T follicular helper cell (primary cell): ENCODE results near the gene NT5C1A.
A peak's percentile ranks its signal among the peaks of the same experiment; 100 is the strongest.

ENCODE experiments used
- DNase-seq: peaks from one replicate; pipeline ENCODE4 v3.0.0-alpha.2; 2020; ENCODE audit warnings: low read depth

The NT5C1A gene

DNA sequence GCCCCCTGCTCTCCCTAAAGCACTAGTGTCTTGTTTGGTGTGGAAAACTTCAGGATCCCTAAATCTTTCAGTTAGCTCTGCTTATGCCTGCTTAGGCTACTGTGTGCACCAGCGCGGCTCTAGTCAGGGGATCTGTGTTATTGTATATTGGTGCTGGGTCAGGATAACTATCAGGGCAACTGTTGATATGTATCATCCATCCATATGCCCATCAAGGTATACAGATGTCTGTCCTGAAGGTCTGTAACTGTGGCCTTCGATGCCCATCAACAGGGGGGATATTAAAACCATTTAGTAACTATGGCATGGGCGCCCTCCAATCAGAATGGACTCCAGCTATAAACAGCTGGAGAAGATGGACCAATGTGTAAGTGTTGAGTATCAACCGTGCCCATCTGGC, 12.4 kb downstream of the NT5C1A start:
- no peak for DNase-seq

DNA sequence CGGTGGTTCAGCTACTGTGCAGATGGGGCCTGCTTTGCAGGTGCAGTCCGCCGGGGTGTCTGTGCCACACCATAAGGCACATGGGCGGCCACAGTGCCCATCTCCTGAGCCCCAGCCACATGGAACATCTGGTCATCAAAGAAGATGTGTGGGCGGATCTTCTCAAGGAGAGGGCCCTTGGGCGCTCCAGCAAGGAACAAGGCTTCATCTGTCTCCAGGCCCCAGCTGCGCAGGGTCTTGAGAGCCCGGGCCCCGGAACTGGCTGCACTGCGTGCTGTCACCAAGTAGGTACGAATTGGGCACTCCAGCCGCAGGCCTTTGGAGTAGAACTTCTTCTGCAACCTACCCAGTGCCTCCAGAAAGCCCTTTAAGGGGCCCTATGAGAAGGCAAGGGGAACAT, 12.8 kb downstream of the NT5C1A start:
- no peak for DNase-seq

DNA sequence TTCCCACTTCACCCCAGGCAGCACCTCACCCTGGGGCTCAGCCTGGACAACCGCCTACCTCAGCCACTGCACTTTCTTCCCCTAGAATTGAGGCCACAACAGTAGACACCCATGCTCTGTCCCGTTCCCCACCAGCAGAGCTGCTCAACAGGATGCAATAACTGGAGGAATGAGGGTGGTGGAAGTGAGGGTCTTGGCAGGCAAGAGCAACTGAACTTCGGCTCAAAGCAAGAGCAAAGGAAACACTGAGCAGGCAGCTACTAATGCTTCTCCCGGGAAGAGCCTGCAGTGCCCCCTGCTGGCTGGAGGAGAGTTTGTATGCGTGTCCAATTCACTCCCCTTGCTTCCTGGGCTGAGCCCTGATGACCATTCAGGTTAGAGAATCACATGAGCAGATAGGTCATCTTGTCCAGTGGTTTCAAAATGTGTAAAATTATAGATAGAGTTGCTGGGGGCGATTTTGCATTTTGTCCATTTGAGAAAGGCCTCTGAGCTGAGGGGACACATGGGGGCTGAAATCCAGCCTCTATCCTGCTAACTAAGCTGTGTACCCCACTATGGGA, 13.9 kb downstream of the NT5C1A start:
- DNase-seq: peak; percentile 41

DNA sequence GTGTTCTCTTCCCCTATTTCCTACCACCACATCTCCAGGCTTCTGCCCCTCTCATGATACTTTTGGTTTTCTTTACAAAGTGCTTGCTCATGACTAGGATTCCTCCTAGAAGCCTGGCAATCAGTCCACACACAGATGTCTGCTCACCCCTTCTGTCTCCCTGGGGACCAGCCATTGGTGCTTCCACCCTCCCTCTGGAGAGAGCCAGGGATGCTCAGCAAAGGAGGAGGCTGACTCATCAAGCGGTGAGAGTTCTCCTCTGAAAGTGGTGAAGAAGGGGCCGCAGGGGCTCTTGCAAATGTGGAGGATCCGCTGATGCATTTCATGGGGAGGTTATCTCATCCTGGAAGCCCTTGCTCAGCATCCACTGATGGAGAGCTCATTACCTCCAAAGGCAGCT, 14.5 kb downstream of the NT5C1A start:
- DNase-seq: no peak

DNA sequence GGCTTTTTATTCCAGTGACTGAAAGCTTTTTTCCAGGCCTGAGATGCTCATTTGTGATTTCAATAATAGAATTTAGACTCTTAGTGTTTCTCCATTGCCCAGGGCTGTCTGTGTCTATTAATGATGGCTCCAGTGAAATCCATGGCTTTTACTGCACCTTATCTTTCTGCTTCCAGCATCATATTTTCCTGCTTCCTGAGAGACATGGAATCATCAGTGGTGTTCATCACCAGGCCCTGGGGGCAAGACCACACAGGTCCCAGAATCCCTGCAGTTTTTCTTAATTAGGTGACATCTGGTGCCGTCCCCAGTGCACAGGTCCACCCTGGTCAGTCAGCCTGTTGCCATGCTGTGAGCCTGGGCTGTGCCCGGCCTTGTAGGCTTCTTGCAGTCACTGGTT, 15.5 kb downstream of the NT5C1A start:
- DNase-seq: no peak

DNA sequence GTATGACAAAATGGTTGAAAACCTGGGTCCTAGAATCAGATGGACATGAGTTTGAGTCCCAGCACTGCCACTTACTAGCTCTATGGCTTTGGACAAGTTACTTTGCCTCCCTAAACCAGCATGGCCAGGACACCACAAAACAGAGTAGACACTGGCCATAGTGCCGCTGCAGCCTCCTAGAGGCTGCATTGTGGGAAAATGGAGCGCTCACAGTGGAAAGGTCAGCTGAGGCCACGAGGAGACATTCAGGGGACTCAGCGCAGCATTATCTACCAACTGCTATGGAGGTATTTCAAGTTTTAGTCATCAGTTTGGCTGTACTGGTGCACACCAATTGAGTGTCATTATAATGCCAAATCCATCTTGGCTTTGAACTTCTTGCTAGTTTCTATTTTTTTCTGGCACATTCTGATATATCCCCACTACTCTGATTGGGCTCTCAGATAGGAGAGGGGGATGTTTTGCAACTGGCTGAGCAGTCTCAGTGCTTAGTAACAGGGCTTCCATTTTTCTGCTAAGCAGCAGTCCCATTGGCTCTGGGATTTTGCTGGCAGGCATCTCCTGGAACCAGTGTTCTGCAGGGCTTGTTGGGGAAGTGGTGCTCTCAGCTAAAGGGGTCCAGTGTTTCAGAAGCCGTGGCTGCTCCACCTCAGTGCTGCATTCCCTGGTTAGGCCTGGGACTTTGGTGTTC, 16.2 kb downstream of the NT5C1A start:
- no peak for DNase-seq

DNA sequence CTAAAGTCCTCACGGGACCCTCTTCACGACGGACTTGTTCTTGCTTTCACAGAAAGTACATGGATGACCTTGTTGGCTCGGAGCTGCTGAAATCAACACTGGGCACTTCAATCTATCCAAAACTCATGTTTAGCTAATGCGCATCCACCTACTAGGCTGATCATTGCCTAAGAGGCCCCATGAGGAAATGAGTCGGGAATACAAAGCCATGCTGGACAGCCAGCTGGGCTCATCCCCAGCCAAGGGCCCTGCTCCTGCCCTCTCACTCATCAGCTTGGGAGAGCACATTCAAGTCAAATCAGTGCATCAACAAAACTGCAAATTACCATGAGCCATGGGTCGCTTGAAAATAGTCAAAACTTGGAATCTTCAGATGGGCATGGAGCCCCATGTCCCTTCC, 17.6 kb downstream of the NT5C1A start:
- DNase-seq: no peak

DNA sequence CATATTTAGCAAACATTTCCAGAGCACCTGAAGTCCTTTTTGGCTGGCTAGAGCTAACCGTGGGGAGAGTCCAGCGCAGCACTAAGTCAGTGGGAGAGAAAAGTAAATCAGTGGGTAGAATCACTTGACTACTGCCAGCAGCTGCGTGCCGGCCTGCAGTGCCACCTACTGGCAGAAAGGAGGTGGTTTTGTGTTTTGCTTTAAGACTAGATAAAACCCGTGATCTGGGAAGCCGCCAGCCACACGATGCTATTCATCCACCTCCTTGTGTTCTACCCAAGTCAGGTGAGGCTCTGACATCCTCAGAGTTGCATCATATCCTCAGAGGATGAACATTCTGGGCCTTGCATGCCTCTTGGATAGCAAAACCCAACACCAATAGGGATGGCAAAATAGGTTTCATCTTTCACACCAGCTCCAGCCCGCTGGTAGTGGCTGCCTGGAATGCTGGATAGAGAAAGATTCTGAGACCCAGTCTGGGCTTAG, 18.3 kb downstream of the NT5C1A start:
- DNase-seq: peak; percentile 66

DNA sequence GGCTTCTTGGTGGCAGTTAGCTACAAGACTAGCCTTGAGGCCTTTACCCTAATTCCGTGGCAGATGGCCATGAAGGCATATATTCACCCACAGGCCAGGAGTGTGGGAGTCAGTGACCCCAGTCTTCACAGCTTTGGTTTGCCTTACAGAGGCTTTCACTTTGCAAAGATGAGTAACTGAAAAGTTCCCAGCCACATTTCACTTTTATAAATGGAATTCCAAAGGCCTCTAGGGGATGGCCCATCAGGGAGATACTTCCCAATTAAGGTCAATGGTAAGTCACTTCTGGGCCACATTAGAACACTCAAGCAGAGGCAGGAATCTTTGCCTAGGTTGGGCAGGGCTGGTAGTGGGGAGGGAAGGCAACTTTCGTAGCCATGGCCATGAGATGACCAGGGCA, 19.4 kb downstream of the NT5C1A start:
- no peak for DNase-seq

DNA sequence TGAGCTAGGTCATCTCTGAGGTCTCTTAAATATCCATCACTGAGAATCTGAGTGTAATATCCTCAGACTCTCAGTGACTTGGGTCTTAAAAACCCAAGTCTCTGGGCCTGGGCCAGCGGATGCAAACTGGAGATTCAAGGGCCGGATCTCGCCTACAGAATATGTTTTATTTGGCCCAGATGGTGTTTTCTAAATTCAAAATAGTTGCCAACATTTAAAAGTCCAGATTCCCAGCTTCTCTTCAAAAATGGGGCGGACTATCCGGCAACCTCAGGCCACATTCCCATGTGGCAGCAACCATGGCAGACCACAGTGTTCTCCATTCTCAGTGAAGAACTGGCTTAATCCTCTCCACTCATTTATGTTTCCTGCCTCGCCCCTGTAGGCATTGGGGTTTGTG, 19.8 kb downstream of the NT5C1A start:
- DNase-seq: no peak

DNA sequence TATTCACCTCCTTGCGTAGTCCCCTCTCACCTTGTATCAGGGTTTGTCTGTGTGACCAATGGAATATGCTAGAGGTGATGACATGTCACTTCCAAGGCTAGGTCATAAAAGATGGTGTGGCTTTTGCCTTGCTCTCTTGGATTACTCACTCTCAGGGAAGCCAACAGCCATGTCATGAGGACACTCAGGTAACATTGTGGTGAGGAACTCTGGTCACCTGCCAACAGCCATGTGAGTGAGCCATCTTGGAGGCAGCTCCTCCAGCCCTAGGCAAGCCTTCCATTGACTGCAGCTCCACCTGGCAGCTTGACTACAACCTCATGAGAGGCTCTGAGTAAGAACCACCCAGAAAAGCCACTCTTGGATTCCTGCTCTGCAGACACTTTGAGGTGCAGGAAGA, 21.5 kb downstream of the NT5C1A start:
- no peak for DNase-seq

DNA sequence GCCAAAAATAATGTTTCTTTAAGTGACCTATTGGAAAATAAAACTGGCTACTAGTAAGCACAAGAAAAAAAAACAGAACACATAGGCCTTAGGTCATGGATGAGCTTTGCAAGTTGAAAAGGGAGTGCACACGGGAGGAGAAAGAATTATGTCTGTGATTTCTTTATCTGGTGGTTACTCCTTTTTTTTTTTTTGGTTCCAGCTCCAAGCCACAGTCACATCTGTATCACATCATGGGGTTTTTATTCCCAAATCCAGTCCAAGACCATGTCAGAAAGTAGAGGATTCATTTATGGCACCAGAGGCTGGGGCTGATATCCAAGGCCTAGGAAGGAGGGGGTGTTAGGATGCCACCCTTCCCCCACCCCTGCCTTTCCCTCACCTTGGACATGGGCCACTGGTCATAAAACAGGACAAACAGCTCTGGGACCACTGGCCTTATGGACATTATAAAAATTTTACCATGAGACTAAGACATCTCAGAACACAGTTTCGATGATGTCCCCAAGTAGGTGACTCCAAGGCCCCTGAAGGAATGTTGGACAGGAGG, 22.2 kb downstream of the NT5C1A start:
- DNase-seq: no peak

DNA sequence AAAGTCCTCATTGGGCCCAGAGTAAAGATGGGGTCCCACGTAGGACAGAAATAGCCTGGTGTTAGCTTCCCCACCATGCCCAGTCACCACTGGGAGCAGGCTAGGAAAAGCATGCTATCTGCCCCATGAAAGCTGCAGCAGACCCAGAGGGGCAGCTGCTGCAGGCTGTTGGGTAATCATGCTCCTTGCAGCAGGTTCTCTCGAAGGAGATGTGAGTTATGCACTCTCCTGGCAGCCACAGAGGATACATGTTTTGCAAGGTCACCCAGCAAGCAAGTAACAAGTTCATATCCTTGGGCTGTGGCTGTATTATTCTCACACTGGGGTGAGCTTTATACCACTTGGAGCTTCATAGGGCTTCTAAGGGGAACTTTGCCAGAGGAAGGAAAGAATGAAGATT, 23.4 kb downstream of the NT5C1A start:
- DNase-seq: no peak

DNA sequence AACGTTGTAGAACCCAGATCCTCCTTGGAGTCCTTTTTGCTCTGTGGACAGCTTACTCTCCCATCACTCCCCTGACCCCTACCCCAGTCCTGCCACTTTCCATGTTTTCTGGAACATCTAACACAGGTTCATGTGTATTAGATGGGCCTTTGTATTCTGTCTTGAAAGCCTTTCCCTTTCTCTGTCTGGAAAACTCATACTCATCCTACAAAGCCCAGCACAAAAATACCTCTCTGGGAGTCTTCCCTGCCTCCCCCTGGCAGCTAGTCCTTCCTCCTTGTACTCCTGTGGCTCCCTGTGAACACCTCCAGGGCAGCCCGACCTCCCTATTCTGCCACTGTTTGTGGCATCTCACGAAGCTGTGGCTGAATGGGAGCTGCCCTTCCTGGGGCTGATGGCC, 24.7 kb downstream of the NT5C1A start:
- DNase-seq: no peak

DNA sequence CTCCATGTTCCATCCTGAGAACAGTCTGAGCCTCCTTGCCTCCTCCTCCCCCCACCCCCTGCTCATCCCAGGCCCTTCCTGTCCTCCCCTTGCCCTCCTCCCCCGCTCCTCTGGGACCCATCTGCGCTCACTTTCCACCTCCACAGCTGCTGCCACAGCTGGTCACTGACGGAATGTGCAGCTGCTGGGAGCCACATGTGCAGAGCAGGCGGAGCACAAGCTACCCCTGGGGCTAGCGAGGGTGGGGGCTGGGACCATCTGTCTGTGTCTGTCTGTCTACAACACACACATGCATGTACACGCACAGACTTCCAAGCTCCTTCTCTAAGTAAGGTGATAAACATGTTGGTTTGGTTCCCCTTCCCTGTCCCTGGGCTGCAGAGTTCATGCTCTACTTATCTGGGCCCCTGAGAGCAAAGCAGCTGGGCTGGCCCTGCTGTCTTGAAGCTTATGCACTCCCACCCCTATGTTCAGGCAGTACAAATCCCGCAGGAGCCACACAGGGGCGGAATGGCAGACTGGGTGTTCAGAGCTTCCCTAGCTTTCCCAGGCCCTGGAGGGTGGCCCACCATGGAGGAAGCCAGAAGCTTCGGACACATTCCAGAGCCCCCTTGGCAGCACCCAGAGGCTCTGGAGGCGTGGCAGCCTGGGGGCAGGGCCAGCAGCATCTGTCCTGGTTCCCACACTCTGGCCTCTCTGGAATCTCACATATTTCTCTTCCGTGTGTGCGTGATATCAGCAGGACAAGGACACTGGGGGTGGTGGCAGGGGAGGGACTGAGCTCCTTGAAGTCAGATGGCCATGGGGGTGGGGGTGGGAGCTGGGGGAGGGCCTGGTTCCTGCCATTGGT, 25.4 kb downstream of the NT5C1A start:
- DNase-seq: no peak

DNA sequence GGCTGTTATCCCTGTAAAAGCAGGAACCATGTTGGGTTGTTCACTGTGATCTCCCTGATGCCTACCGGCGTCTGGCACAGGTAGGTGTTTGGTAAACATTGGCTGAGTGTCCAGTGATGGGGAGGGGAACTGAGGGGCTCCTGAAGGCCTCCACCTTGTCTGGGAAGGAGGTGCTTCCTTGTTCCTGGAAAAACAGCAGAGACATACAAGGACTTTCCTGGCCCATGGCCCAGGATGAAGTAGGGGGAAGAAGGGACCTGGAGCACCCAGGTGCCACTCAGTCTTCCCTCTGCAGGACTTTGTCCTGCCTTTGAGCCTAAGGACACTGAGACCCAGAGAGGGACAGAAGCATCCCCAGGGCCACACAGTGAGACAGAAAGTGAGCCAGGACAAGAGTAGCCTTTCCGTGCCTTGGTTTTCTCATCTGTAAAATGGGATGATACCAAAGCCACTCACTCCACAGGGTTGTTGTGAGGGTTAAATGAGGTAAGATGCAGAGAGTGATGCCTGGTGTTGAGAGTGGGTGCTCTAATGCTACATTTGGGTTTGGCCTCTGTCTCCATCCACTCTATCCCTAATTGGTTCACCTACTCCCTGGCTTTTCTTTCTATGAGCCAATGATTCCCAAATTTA, 26.4 kb downstream of the NT5C1A start:
- DNase-seq: no peak

DNA sequence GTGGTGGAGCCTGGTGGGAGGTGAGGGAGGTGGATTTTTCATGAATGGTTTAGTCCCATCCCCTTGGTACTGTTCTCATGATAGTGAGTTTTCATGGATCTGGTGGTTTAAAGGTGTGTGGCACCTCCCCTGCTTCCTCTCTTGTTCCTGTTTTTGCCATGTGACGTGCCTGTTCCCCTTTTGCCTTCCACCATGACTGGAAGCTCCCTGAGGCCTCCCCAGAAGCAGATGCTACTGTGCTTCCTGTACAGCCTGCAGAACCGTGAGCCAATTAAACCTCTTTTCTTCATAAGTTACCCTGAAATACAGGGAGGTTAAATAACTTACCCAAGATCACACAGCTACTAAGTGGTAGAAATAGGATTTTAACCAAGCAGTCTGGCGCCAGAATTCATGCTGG, 28.2 kb downstream of the NT5C1A start:
- DNase-seq: no peak

DNA sequence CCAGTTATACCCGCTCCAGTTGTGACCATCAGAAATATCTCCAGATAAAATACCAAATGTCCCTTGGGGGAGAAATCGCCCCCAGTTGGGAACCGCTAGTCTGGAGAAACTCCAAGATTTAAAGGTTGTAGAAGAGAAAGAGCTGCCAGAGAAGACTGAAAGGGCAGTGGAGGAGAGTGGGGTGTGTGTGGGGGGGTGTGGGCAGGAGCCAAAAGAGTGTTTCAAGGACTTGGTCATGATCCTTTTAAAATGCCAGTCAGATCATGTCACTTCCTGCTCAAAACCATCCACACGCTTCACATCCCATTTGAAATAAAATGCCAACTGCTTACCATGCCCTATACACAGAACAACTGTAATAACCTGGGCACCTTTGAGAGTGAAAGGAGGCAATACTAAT, 29.1 kb downstream of the NT5C1A start:
- no peak for DNase-seq

DNA sequence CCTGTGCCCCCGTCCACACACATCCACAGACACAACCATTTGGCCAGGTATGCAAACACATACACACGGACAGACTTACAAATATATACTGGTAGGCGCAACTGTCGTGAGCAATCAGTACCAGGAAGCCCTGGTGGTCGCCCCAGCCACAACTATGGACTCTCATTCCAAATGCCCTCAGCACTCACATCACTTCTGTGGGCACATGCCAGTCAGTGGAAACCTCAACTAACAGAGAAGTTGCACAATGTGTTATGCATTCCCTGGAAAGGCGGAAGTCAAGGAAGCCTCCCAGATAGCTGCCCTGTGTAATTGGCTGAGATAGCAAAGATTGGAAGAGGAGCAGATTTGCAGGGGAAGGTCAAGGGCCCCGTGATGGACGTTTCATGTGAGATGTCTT, 31.0 kb downstream of the NT5C1A start:
- no peak for DNase-seq

DNA sequence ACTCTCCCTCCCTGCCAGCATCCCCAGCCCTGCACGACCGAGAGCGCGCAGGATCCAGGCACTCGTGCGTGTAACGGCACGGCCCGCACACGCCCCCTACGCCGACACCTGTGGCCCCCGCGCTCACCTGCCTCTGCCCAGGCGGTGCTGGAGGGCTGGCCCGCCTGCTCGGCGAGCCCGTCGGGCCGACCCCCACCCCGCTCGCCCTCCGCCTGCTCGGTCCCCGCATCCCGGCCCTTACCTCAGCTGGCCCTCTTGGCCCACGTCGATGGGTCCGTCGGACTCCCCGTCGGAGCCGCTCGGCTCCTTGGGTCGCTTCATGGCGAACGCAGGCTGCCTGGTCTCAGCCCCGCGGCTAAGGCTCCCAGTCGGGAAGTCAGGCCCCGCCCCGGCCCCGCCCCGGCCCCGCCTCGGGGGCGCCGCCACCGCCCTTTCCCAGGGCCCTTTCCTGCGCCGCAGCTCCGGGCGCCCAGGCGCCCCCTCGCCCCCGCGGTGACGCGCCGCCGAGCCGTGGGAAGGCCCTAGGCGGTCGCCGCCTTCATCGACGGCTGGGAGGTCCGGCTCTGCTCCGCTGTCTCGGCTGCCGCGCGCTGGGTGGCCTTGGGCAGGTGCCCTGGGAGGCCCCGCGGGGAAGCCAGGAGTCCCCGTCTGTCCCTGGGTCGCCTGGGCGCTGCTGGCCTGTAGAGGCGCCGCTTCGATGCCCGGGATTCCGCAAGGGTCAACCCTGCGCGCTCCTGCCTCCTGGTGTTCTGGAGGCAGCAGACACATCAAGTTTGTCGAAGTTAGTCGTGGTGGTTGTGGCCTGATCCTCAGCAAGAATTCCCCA, 32.4 kb downstream of the NT5C1A start, which contains the start of gene HEYL:
TSS of gene HEYL (minus strand) at position 339 of the 826 bp plus-strand sequence. CDS start at position 321, 18 bp downstream.
- DNase-seq: peak; percentile 46

DNA sequence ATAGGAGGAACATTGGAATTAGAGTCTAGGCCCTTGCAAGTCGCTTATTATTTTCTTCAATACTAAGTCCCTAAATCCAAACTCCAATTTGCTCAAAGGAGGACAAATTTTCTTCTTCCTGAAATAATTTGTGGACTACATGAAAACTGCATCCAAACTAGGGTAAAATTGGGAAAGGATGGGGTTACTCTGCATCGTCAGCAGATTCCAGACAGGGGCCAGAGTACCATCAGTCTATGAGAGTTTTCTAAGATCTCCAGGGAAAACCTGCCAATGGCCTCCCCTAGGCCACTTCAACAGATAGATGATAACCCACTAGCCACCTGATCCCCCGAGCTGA, 33.0 kb downstream of the NT5C1A start:
- no peak for DNase-seq
